Smooth muscle cell of the umbilical artery (primary cell): ENCODE results near the gene SUSD6. TPM values are rescaled to one million over a fixed set of nuclear protein-coding genes. Genes with fewer than 3 reads are reported as not detected.

ENCODE experiments used
- total RNA-seq: library from RNA; depleted of rRNA; stranded (reverse); fragments of >200 nt; gene quantifications from 2 replicates; pipeline ENCODE4 v1.2.3, GENCODE V29; 2014

Gene SUSD6
- total RNA-seq: 16.4 and 17.8 TPM in 2 replicates

DNA sequence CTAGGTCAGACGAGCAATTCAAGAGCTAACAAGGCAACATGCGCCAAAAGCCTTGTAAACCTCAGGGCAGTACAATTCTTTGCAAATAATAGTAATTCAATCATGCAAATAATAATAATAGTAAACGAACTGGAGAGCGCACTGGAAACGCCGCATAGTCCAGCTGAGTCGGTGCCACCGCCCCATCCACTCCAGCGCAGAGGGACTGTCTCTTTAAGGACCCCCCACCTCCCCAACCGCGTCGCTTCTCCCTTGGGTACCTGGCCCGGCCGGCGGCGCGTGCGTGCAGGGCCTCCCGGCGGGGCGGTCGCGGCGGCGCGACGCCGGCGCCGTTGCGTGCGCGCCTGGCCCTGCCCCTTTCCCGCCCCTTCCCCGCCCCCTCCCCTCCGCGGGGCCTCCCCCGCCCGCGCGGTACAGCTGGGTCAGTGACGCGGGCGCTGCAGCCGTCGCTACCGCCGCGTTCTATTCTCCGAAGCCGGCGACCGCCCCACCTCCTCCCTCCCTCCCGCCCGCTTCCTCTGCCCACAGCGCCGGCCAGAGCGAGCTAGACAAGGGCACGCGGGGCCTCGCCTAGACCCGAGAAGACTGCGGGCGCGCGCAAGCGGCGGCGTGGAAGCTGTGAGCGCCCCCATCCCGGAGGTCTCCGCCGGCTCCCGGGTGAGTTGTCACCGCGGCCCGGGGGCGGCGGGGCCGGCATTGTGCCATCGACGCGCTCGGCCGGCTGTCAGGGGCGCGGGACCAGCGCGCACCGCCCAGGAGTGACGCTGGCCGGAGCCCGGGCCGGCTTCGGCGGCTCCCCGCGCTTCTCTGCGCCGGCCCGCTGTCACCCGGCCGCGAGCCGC lies at the start of gene SUSD6:
Gene SUSD6, plus strand, starts transcription at position 425 of the 842 bp plus-strand sequence. CDS start 46,997 bp downstream, outside the sequence.

GRCh38 chr14:69574263-69574953 lies 37.0 kb upstream of the SUSD6 start, which contains the start of gene CCDC177:
TSS of gene CCDC177 (minus strand) at chr14:69574871. CDS start at chr14:69573622, 1,249 bp downstream.

Other genes with a start within 250 kb of the SUSD6 start
- gene ERH, start 213.3 kb upstream of the SUSD6 start, total RNA-seq: 79.7 and 95.3 TPM in 2 replicates
- 121 and 198 TPM in 2 replicates for gene SLC39A9, start 212.9 kb upstream of the SUSD6 start, total RNA-seq
- not detected in 2 replicates for gene PLEKHD1, start 126.9 kb upstream of the SUSD6 start, total RNA-seq
- not detected in 2 replicates for gene CCDC177, start 36.7 kb upstream of the SUSD6 start, total RNA-seq
- gene SRSF5, start 155.5 kb downstream of the SUSD6 start, total RNA-seq: 155 and 239 TPM in 2 replicates
- not detected in 2 replicates for gene SLC10A1, start 185.6 kb downstream of the SUSD6 start, total RNA-seq